H1 (cell line): ENCODE measurements around the gene ZIC1. TPM values are rescaled to one million over a fixed set of nuclear protein-coding genes. Genes with fewer than 3 reads are reported as not detected.

ENCODE experiments used
- CBX8 ChIP-seq: fragments of 300-800, 300-1000 bp; sonication (generic); IDR thresholded peaks from 2 replicates; pipeline ENCODE4 v1.7.1; 2016; ENCODE audit warnings: low read depth, low read length, borderline replicate concordance
- CHD2 ChIP-seq: IDR thresholded peaks from 2 replicates; pipeline ENCODE4 v1.6.1; 2012; ENCODE audit warnings: low read length, improper control_type of control experiment
- CTCF ChIP-seq, 3 experiments: IDR thresholded peaks; 1 replicate in 2 of 3; 2 replicates in 1 of 3; pipeline versions ENCODE4 v1.5.1 to v1.6.1; 2011; ENCODE audit warnings: low read length in 3 of 3, mild to moderate bottlenecking in 3 of 3, inconsistent platforms in 2 of 3, low read depth in 1 of 3, moderate library complexity in 1 of 3; ENCODE audit not compliant: insufficient read depth in 1 of 3; ENCODE audit errors: control extremely low read depth in 1 of 3
- EZH2 ChIP-seq: fragments of 200-600 bp; sonication (generic); IDR thresholded peaks from 2 replicates; pipeline ENCODE4 v1.7.1; 2012; ENCODE audit warnings: low read depth, mild to moderate bottlenecking, moderate library complexity, low read length, inconsistent platforms; ENCODE audit not compliant: severe bottlenecking
- FOSL1 ChIP-seq: IDR thresholded peaks from 2 replicates; pipeline ENCODE4 v1.6.1; 2011; ENCODE audit warnings: mild to moderate bottlenecking, low read depth, low read length, moderate library complexity; ENCODE audit not compliant: insufficient read depth
- GTF2F1 ChIP-seq: IDR thresholded peaks from 2 replicates; pipeline ENCODE4 v1.6.1; 2012; ENCODE audit warnings: low read depth, low read length, improper control_type of control experiment, borderline replicate concordance
- JUND ChIP-seq: IDR thresholded peaks from 2 replicates; pipeline ENCODE4 v1.6.1; 2011; ENCODE audit warnings: mild to moderate bottlenecking, improper control_type of control experiment, low read length
- KDM4A ChIP-seq: IDR thresholded peaks from one replicate; pipeline ENCODE4 v1.7.1; 2012; ENCODE audit warnings: low read depth, mild to moderate bottlenecking, moderate library complexity, low read length, inconsistent platforms; ENCODE audit not compliant: severe bottlenecking
- KDM5A ChIP-seq: fragments of 200-600 bp; IDR thresholded peaks from 2 replicates; pipeline ENCODE4 v1.7.1; 2012; ENCODE audit warnings: mild to moderate bottlenecking, low read length, inconsistent platforms, mixed read lengths
- PHF8 ChIP-seq: fragments of 200-600 bp; sonication (generic); conservative IDR thresholded peaks from 2 replicates; pipeline ENCODE4 v1.7.1; 2012; ENCODE audit warnings: low read depth, mild to moderate bottlenecking, inconsistent platforms, low read length, moderate library complexity
- RNF2 ChIP-seq: fragments of 200-900, 300-1000 bp; sonication (generic); IDR thresholded peaks from 2 replicates; pipeline ENCODE4 v1.7.1; 2016; ENCODE audit warnings: borderline replicate concordance, low read depth, mild to moderate bottlenecking, antibody characterized with exemption, low read length; ENCODE audit not compliant: poor library complexity, severe bottlenecking; ENCODE audit errors: missing control alignments
- SAP30 ChIP-seq: fragments of 300-600 bp; sonication (generic); IDR thresholded peaks from 2 replicates; pipeline ENCODE4 v1.7.1; 2012; ENCODE audit warnings: low read length, moderate library complexity, mild to moderate bottlenecking, inconsistent platforms; ENCODE audit not compliant: insufficient read depth, insufficient replicate concordance
- SIN3A ChIP-seq, 2 experiments: IDR thresholded peaks in 1 of 2; conservative IDR thresholded peaks in 1 of 2; 2 replicates each; pipeline ENCODE4 v1.6.1; 2011 to 2012; ENCODE audit warnings: low read length in 2 of 2, improper control_type of control experiment in 1 of 2, low read depth in 1 of 2, mild to moderate bottlenecking in 1 of 2
- SP2 ChIP-seq: IDR thresholded peaks from 2 replicates; pipeline ENCODE4 v1.6.1; 2012; ENCODE audit warnings: mild to moderate bottlenecking, low read length, inconsistent platforms
- SUZ12 ChIP-seq: fragments of 200-600 bp; sonication (generic); IDR thresholded peaks from 2 replicates; pipeline ENCODE4 v1.6.1; 2012; ENCODE audit warnings: mild to moderate bottlenecking, inconsistent platforms, low read length, moderate library complexity, mixed read lengths
- TBP ChIP-seq: IDR thresholded peaks from 2 replicates; pipeline ENCODE4 v1.6.1; 2011; ENCODE audit warnings: low read depth, low read length, improper control_type of control experiment
- polyA plus RNA-seq, 7 experiments: library from polyadenylated mRNA; depleted of rRNA in 3 of 7; stranded (reverse) in 5 of 7; unstranded in 2 of 7; fragments of >200 nt in 5 of 7; fragments of 200-250 nt in 2 of 7; gene quantifications; 1 replicate in 5 of 7; 2 replicates in 1 of 7; 4 replicates in 1 of 7; pipeline versions ENCODE4 v1.2.1 to v1.2.3, GENCODE V29; 2011 to 2013; ENCODE audit warnings: missing spikeins in 2 of 7, mixed read lengths in 2 of 7
- total RNA-seq: library from RNA; stranded (reverse); fragmentation: NEBNext Ultra II Directional; extraction: Animal tissue kit (Norgen Biotek cat#: 25700); gene quantifications from 2 replicates; pipeline ENCODE4 v1.2.1, GENCODE V29; 2021
- TF ChIP-seq, protein P1 (sequence below): IDR thresholded peaks from 2 replicates; pipeline ENCODE4 v1.6.1; 2012; ENCODE audit warnings: inconsistent platforms

The ZIC1 gene
- total and polyA plus RNA-seq, 2 of the 8 experiments (the other 6 are each of a cell fraction or from before 2014, with no cell fraction given), result 0.80 to 2.2 TPM

GRCh38 chr3:147397875-147398812 is 11.0 kb upstream of the ZIC1 start (continued):
- TF ChIP-seq CTCF (IDR thresholded peaks at IDR 0.05; ENCODE audit: control extremely low read depth in 1 of 3, insufficient read depth in 1 of 3, low read depth in 1 of 3, low read length in 3 of 3) (no peak), SIN3A (conservative IDR thresholded peaks at IDR 0.05 in 1 of 2, IDR thresholded peaks at IDR 0.05 in 1 of 2; ENCODE audit: low read depth in 1 of 2, low read length in 2 of 2) (0 out of 4 replicates have a peak, but pooled peaks of 1 of the 2 experiments have one; percentile 26), GTF2F1 (0 out of 2 replicates have a peak, but pooled peaks have one; percentile 13), SAP30 (no peak), KDM4A (peak; percentile 45), SP2 (no peak), KDM5A (no peak), PHF8 (0 out of 2 replicates have a peak, but pooled peaks have one; percentile 20), TBP (peak; percentile 17; the same call in 1 of the 2 replicates), CHD2 (no peak; the same call in 1 of the 2 replicates), JUND (no peak), RNF2 (peak; percentile 56), EZH2 (peak; percentile 78), CBX8 (peak; percentile 53; the same call in 1 of the 2 replicates), FOSL1 (no peak), SUZ12 (peak; percentile 93)
- TF ChIP-seq, protein P1, sequence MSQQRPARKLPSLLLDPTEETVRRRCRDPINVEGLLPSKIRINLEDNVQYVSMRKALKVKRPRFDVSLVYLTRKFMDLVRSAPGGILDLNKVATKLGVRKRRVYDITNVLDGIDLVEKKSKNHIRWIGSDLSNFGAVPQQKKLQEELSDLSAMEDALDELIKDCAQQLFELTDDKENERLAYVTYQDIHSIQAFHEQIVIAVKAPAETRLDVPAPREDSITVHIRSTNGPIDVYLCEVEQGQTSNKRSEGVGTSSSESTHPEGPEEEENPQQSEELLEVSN, result peak; percentile 73; the same call in 1 of the 2 replicates
